ENCODE data around the gene ANLN. TPM values are rescaled to one million over a fixed set of nuclear protein-coding genes. Genes with fewer than 3 reads are reported as not detected.

Gene ANLN
- total RNA-seq, 4 donors from 2014 or later: 0.73 to 1.8 (median 1.3) TPM

GRCh38 chr7:36348256-36348655, 41.4 kb upstream of the ANLN start:
- no peaks in the 10 kb centered on the region for H3K27me3 ChIP-seq
- H3K27ac ChIP-seq: no peak overlapping the region
- no peak for ATAC-seq
- no peak for DNase-seq
- TF ChIP-seq POLR2A (IDR thresholded peaks at IDR 0.05): no peak
- TF ChIP-seq CTCF (IDR thresholded peaks at IDR 0.05 in 4 of 5, conservative IDR thresholded peaks at IDR 0.05 in 1 of 5): no peak
- no peak overlapping the region for H3K4me3 ChIP-seq
- H3K4me1 ChIP-seq: no peaks in the 10 kb centered on the region
- no peaks in the 10 kb centered on the region for H3K36me3 ChIP-seq
- intact Hi-C loops (cut with DNase I; ENCODE audit: low total_unique reads): no loop called here
- in situ Hi-C loops (cut with MboI; ENCODE audit: low sequenced_read_pairs in 4 of 4): loop anchor here in 1 of 4 donors (25.0 kb wide), 1 partner anchor 636 kb away; no protein-coding TSS in a partner anchor
- H3K9me3 ChIP-seq: no peaks in the 10 kb centered on the region

GRCh38 chr7:36348771-36349170, 40.9 kb upstream of the ANLN start:
- no peak for DNase-seq
- intact Hi-C loops (cut with DNase I; ENCODE audit: low total_unique reads) (no loop called here), in situ Hi-C loops (cut with MboI; ENCODE audit: low sequenced_read_pairs in 4 of 4) (loop anchor here in 1 of 4 donors (25.0 kb wide), 1 partner anchor 636 kb away; no protein-coding TSS in a partner anchor)

GRCh38 chr7:36349626-36350025, 40.0 kb upstream of the ANLN start:
- no peak for ATAC-seq
- DNase-seq: no peak
- Histone ChIP-seq H3K9me3 (no peaks in the 10 kb centered on the region), H3K4me1 (no peaks in the 10 kb centered on the region), H3K4me3 (no peak overlapping the region), H3K27ac (no peak overlapping the region), H3K27me3 (no peaks in the 10 kb centered on the region), H3K36me3 (no peaks in the 10 kb centered on the region)
- intact Hi-C loops (cut with DNase I; ENCODE audit: low total_unique reads) (no loop called here), in situ Hi-C loops (cut with MboI; ENCODE audit: low sequenced_read_pairs in 4 of 4) (loop anchor here in 1 of 4 donors (25.0 kb wide), 1 partner anchor 637 kb away; no protein-coding TSS in a partner anchor)
- no peak for TF ChIP-seq CTCF (IDR thresholded peaks at IDR 0.05 in 4 of 5, conservative IDR thresholded peaks at IDR 0.05 in 1 of 5)
- no peak for TF ChIP-seq POLR2A (IDR thresholded peaks at IDR 0.05)

More at GRCh38 chr7:36348771-36349170, 40.9 kb upstream of the ANLN start:
- TF ChIP-seq CTCF (IDR thresholded peaks at IDR 0.05 in 4 of 5, conservative IDR thresholded peaks at IDR 0.05 in 1 of 5) (no peak), POLR2A (IDR thresholded peaks at IDR 0.05) (no peak)
- Histone ChIP-seq H3K4me1 (no peaks in the 10 kb centered on the region), H3K36me3 (no peaks in the 10 kb centered on the region), H3K9me3 (no peaks in the 10 kb centered on the region), H3K27ac (no peak overlapping the region), H3K27me3 (no peaks in the 10 kb centered on the region), H3K4me3 (no peak overlapping the region)
- ATAC-seq: no peak

- in situ Hi-C loops (cut with MboI; ENCODE audit: low sequenced_read_pairs in 4 of 4) (no loop called here), intact Hi-C loops (cut with DNase I; ENCODE audit: low total_unique reads) (no loop called here)
- Histone ChIP-seq H3K4me3 (no peak overlapping the region), H3K9me3 (no peaks in the 10 kb centered on the region), H3K27me3 (no peaks in the 10 kb centered on the region), H3K27ac (no peak overlapping the region), H3K36me3 (no peaks in the 10 kb centered on the region), H3K4me1 (no peaks in the 10 kb centered on the region)
- ATAC-seq (no peak), DNase-seq (no peak)
- TF ChIP-seq CTCF (IDR thresholded peaks at IDR 0.05 in 4 of 5, conservative IDR thresholded peaks at IDR 0.05 in 1 of 5) (no peak), POLR2A (IDR thresholded peaks at IDR 0.05) (no peak)
Measured at GRCh38 chr7:36355490-36355889, 34.2 kb upstream of the ANLN start.

- ATAC-seq: no peak
- Histone ChIP-seq H3K4me3 (no peak overlapping the region), H3K36me3 (no peaks in the 10 kb centered on the region), H3K4me1 (no peaks in the 10 kb centered on the region), H3K27ac (no peak overlapping the region), H3K27me3 (no peaks in the 10 kb centered on the region), H3K9me3 (no peaks in the 10 kb centered on the region)
- in situ Hi-C loops (cut with MboI; ENCODE audit: low sequenced_read_pairs in 4 of 4) (no loop called here), intact Hi-C loops (cut with DNase I; ENCODE audit: low total_unique reads) (no loop called here)
- TF ChIP-seq CTCF (IDR thresholded peaks at IDR 0.05 in 4 of 5, conservative IDR thresholded peaks at IDR 0.05 in 1 of 5) (no peak), POLR2A (IDR thresholded peaks at IDR 0.05) (no peak)
- no peak for DNase-seq
Measured at GRCh38 chr7:36357054-36357453, 32.6 kb upstream of the ANLN start.
